KMS-11 (cell line): ENCODE data around the gene TMEM134.

Source experiments
- H2AFZ ChIP-seq: fragments of 200-600 bp; sonication (generic); 2 replicates; pipeline ENCODE4 v1.6.1; 2016; ENCODE audit warnings: antibody characterized with exemption, mixed run types, low read depth
- H3K27ac ChIP-seq: fragments of 200-600 bp; sonication (generic); 2 replicates; pipeline ENCODE4 v1.6.1; 2016; ENCODE audit warnings: mild to moderate bottlenecking, mixed run types
- H3K27me3 ChIP-seq: fragments of 200-600 bp; sonication (generic); 2 replicates; pipeline ENCODE4 v1.6.1; 2017; ENCODE audit warnings: mild to moderate bottlenecking, low read depth, mixed run types, moderate library complexity; ENCODE audit not compliant: insufficient read depth
- H3K36me3 ChIP-seq: fragments of 200-600 bp; sonication (generic); 2 replicates; pipeline ENCODE4 v1.6.1; 2017; ENCODE audit warnings: mild to moderate bottlenecking, mixed run types; ENCODE audit not compliant: insufficient read depth
- H3K4me1 ChIP-seq: fragments of 200-600 bp; sonication (generic); 2 replicates; pipeline ENCODE4 v1.6.1; 2016; ENCODE audit warnings: mild to moderate bottlenecking, low read depth, mixed run types; ENCODE audit not compliant: poor library complexity, severe bottlenecking
- H3K4me2 ChIP-seq: fragments of 200-600 bp; sonication (generic); 2 replicates; pipeline ENCODE4 v1.7.0; 2016; ENCODE audit warnings: mild to moderate bottlenecking, mixed run types
- H3K4me3 ChIP-seq: fragments of 200-600 bp; sonication (generic); IDR thresholded peaks from 2 replicates; pipeline ENCODE4 v1.6.1; 2017; ENCODE audit warnings: low read depth, low read length, mixed read lengths; ENCODE audit not compliant: insufficient read depth
- H3K79me2 ChIP-seq: fragments of 200-600 bp; sonication (generic); 2 replicates; pipeline ENCODE4 v1.6.1; 2016; ENCODE audit warnings: low read depth, mixed run types; ENCODE audit not compliant: insufficient read depth
- H3K9ac ChIP-seq: fragments of 200-600 bp; sonication (generic); 2 replicates; pipeline ENCODE4 v1.6.1; 2016; ENCODE audit warnings: mild to moderate bottlenecking, mixed run types
- H4K20me1 ChIP-seq: fragments of 200-600 bp; sonication (generic); 2 replicates; pipeline ENCODE4 v1.6.1; 2016; ENCODE audit warnings: mild to moderate bottlenecking, mixed run types; ENCODE audit not compliant: insufficient read depth
- TF ChIP-seq, protein P1 (sequence below): fragments of 200-600 bp; sonication (generic); conservative IDR thresholded peaks from 2 replicates; pipeline ENCODE4 v1.6.1; 2017; ENCODE audit warnings: low read depth, mild to moderate bottlenecking, antibody characterized with exemption, low read length, moderate library complexity, mixed read lengths

The TMEM134 gene

GRCh38 chr11:67417425-67417824 is 51.6 kb downstream of the TMEM134 start:
- TF ChIP-seq, protein P1, sequence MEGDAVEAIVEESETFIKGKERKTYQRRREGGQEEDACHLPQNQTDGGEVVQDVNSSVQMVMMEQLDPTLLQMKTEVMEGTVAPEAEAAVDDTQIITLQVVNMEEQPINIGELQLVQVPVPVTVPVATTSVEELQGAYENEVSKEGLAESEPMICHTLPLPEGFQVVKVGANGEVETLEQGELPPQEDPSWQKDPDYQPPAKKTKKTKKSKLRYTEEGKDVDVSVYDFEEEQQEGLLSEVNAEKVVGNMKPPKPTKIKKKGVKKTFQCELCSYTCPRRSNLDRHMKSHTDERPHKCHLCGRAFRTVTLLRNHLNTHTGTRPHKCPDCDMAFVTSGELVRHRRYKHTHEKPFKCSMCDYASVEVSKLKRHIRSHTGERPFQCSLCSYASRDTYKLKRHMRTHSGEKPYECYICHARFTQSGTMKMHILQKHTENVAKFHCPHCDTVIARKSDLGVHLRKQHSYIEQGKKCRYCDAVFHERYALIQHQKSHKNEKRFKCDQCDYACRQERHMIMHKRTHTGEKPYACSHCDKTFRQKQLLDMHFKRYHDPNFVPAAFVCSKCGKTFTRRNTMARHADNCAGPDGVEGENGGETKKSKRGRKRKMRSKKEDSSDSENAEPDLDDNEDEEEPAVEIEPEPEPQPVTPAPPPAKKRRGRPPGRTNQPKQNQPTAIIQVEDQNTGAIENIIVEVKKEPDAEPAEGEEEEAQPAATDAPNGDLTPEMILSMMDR, result no peak
- no peaks in the 10 kb centered on the region for H3K79me2 ChIP-seq
- H3K36me3 ChIP-seq, result no peaks in the 10 kb centered on the region
- no peak overlapping the region for H3K4me2 ChIP-seq
- H3K4me1 ChIP-seq, result peaks cover 12% of the 10 kb centered on the region
- no peaks in the 10 kb centered on the region for H4K20me1 ChIP-seq
- peaks cover 10% of the 10 kb centered on the region; the same call in 1 of the 2 replicates for H3K27me3 ChIP-seq
- no peak overlapping the region for H2AFZ ChIP-seq
- no peak overlapping the region for H3K4me3 ChIP-seq
- no peak overlapping the region for H3K27ac ChIP-seq
- H3K9ac ChIP-seq, result no peak overlapping the region

- H3K36me3 ChIP-seq, result no peaks in the 10 kb centered on the region
- peaks cover 12% of the 10 kb centered on the region; the same call in 1 of the 2 replicates for H3K27me3 ChIP-seq
- no peak overlapping the region for H2AFZ ChIP-seq
- no peak overlapping the region for H3K27ac ChIP-seq
- H3K4me2 ChIP-seq, result no peak overlapping the region
- H3K4me1 ChIP-seq, result peaks cover 11% of the 10 kb centered on the region
- no peaks in the 10 kb centered on the region for H4K20me1 ChIP-seq
- no peaks in the 10 kb centered on the region for H3K79me2 ChIP-seq
- TF ChIP-seq, protein P1, result no peak
- H3K9ac ChIP-seq, result no peak overlapping the region
- H3K4me3 ChIP-seq, result no peak overlapping the region
Measured at GRCh38 chr11:67416416-67417335, 52.4 kb downstream of the TMEM134 start.

DNA sequence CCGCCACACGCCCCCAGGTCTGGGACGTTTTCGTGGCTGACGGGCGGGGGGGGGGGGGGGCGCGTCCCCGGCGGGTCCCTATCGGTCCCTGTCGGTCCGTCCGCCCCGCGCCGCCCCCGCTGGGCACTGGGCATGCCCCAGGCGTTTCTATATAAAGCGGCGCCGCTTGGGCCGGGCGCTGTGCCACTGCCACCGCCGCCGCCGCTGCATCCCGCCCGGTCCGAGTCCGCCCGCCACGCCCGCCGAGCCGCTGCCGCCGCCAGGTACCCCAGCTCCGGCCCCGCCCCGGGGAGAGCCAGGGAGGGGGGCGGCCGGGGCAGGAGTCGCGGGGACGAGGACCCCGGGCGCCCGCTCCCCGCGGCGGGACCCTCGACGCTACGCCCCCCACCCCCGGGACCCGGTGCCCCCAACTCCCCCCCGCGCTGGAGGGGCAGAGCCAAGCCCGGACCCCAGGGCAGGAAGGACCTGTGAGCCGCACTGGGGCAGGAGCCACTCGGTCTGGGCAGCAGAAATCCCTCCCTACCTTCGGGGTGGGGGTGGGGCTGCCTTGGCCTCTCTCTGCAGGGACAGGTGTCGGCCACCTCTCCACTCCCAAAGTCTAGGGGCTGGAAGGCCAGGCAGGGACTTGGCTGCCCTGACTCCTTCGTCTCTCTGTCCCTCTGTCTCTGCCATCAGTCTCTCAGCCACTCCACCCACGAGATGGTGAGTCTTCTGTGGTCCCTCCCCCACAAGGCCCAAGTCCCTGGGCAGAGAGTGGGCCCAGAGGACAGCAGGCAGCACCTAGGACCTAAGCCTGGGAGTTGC is 53.3 kb downstream of the TMEM134 start, which contains the start of gene CARNS1:
Gene CARNS1, plus strand, starts transcription at position 178 of the 804 bp plus-strand sequence. Its CDS starts 522 bp downstream, at position 700.
- Histone ChIP-seq H3K4me1 (peaks cover 7% of the 10 kb centered on the region), H3K27me3 (peaks cover 16% of the 10 kb centered on the region; the same call in 1 of the 2 replicates), H3K9ac (no peak within 1 kb of the TSS), H3K36me3 (no peaks in the 10 kb centered on the region), H3K4me2 (no peak within 1 kb of the TSS), H2AFZ (no peak within 1 kb of the TSS), H3K79me2 (no peaks in the 10 kb centered on the region), H3K4me3 (no peak within 1 kb of the TSS), H3K27ac (no peak within 1 kb of the TSS), H4K20me1 (no peaks in the 10 kb centered on the region)
- TF ChIP-seq, protein P1, result no peak

DNA sequence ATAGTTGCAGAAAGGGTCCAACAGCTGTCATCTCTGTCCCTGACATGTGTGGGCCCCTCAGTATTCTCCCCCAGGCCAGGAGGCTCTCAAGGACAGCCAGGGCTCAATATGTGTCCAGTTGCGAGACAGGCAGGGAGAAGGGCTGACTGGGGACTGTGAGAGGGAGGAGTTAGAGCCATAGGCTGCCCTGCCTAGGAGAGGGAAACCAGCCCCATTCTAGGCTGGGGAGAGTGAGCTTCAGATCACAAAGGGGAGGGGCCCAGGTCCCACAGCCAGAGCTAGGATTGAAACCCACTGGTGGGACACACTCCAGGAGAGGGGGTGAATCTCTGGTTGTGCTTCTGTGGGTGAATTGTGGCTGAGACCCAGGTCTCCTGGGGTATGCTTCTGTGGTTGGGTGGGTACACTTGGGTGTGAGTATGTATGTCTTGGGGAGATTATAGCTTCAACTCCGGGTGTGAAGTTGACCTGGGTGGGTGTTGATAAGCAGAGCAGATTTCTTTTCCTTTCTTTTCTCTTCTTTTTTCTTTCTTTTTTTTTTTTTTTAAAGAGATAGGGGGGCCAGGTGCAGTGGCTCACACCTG is 55.7 kb downstream of the TMEM134 start:
- no peak overlapping the region for H3K27ac ChIP-seq
- TF ChIP-seq, protein P1, result no peak
- H3K36me3 ChIP-seq, result no peaks in the 10 kb centered on the region
- no peak overlapping the region for H3K4me2 ChIP-seq
- H2AFZ ChIP-seq, result no peak overlapping the region
- no peak overlapping the region for H3K9ac ChIP-seq
- no peaks in the 10 kb centered on the region for H3K79me2 ChIP-seq
- H3K4me3 ChIP-seq, result no peak overlapping the region
- H3K4me1 ChIP-seq, result no peaks in the 10 kb centered on the region
- peaks cover 16% of the 10 kb centered on the region; the same call in 1 of the 2 replicates for H3K27me3 ChIP-seq
- no peaks in the 10 kb centered on the region for H4K20me1 ChIP-seq
